ENCODE measurements around the gene DNAAF1. TPM values are rescaled to one million over a fixed set of nuclear protein-coding genes. Genes with fewer than 3 reads are reported as not detected.
A peak's percentile ranks its signal among the peaks of the same experiment; 100 is the strongest.

DNAAF1 gene
- total RNA-seq, 6 experiments from 2014 or later = not detected

- TF ChIP-seq CTCF (IDR thresholded peaks at IDR 0.05) = no peak
- Mint-ChIP-seq H3K9me3 (no peaks in the 10 kb centered on the region), H3K4me1 (ENCODE audit: low read depth) (peaks cover 19% of the 10 kb centered on the region), H3K4me3 (no peak overlapping the region), H3K27ac (no peak overlapping the region), H3K27me3 (ENCODE audit: insufficient read depth) (peaks cover 25% of the 10 kb centered on the region), H3K36me3 (ENCODE audit: low read depth) (0 out of 2 replicates have a peak, but pooled peaks cover 4% of the 10 kb centered on the region)
- peak; percentile 33 for DNase-seq
Measured at GRCh38 chr16:84220851-84221250, 75.7 kb downstream of the DNAAF1 start.

GRCh38 chr16:84223456-84223855, 78.3 kb downstream of the DNAAF1 start:
- Mint-ChIP-seq H3K9me3 (no peaks in the 10 kb centered on the region), H3K4me3 (no peak overlapping the region), H3K27me3 (ENCODE audit: insufficient read depth) (peaks cover 17% of the 10 kb centered on the region), H3K4me1 (ENCODE audit: low read depth) (peaks cover 39% of the 10 kb centered on the region), H3K36me3 (ENCODE audit: low read depth) (0 out of 2 replicates have a peak, but pooled peaks cover 4% of the 10 kb centered on the region), H3K27ac (no peak overlapping the region)
- no peak for DNase-seq
- no peak for TF ChIP-seq CTCF (IDR thresholded peaks at IDR 0.05)

GRCh38 chr16:84224554-84224953, 79.4 kb downstream of the DNAAF1 start:
- Mint-ChIP-seq H3K4me1 (ENCODE audit: low read depth) (peaks cover 49% of the 10 kb centered on the region), H3K4me3 (no peak overlapping the region), H3K27ac (no peak overlapping the region), H3K36me3 (ENCODE audit: low read depth) (0 out of 2 replicates have a peak, but pooled peaks cover 4% of the 10 kb centered on the region), H3K27me3 (ENCODE audit: insufficient read depth) (peaks cover 11% of the 10 kb centered on the region), H3K9me3 (no peaks in the 10 kb centered on the region)
- no peak for TF ChIP-seq CTCF (IDR thresholded peaks at IDR 0.05)
- DNase-seq = no peak

- Mint-ChIP-seq H3K36me3 (ENCODE audit: low read depth) (0 out of 2 replicates have a peak, but pooled peaks cover 4% of the 10 kb centered on the region), H3K27ac (no peak overlapping the region), H3K27me3 (ENCODE audit: insufficient read depth) (peaks cover 10% of the 10 kb centered on the region), H3K4me3 (no peak overlapping the region), H3K9me3 (no peaks in the 10 kb centered on the region), H3K4me1 (ENCODE audit: low read depth) (peaks cover 52% of the 10 kb centered on the region)
- no peak for DNase-seq
- no peak for TF ChIP-seq CTCF (IDR thresholded peaks at IDR 0.05)
Measured at GRCh38 chr16:84225126-84225525, 80.0 kb downstream of the DNAAF1 start.

GRCh38 chr16:84225571-84225970, 80.5 kb downstream of the DNAAF1 start:
- TF ChIP-seq CTCF (IDR thresholded peaks at IDR 0.05) = no peak
- H3K27ac Mint-ChIP-seq = peak overlapping the region; percentile 52; the same call in 1 of the 2 replicates

More at GRCh38 chr16:84225571-84225970, 80.5 kb downstream of the DNAAF1 start:
- Mint-ChIP-seq H3K4me1 (ENCODE audit: low read depth) (peaks cover 51% of the 10 kb centered on the region), H3K9me3 (no peaks in the 10 kb centered on the region), H3K4me3 (no peak overlapping the region; the same call in 1 of the 2 replicates), H3K36me3 (ENCODE audit: low read depth) (0 out of 2 replicates have a peak, but pooled peaks cover 4% of the 10 kb centered on the region), H3K27me3 (ENCODE audit: insufficient read depth) (peaks cover 10% of the 10 kb centered on the region)
- DNase-seq = no peak
